ENCODE data around the gene HHAT.

Gene HHAT

GRCh38 chr1:210674151-210674550 lies 345.4 kb downstream of the HHAT start:
- no peak for DNase-seq (ENCODE audit: low read depth)
- no peak for TF ChIP-seq CTCF (IDR thresholded peaks at IDR 0.05; ENCODE audit: insufficient read depth, low read depth, low read length, missing control alignments)
- H3K4me3 ChIP-seq (ENCODE audit: low read depth, low read length), result no peak overlapping the region

DNA sequence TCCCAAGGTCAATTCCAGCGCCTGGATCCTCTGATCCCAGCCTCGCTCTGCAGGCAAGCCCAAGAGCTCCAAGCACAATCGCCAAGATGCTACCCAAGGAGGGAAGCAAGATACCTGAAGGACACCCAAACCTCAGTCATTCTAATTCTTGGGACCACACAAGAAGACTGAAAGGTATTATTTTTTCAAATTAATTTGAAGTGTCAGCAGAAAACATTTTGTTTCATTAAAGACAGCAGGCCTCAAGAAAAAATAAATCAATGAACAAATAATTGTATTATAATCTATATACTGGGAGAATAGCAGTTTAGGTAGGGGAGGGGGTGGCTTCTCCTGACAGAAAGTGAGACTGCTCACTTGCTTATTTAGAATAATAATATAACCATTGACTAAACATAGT lies 347.8 kb downstream of the HHAT start:
- TF ChIP-seq CTCF (IDR thresholded peaks at IDR 0.05; ENCODE audit: insufficient read depth, low read depth, low read length, missing control alignments), result no peak
- no peak overlapping the region for H3K4me3 ChIP-seq (ENCODE audit: low read depth, low read length)
- DNase-seq (ENCODE audit: low read depth), result no peak

GRCh38 chr1:210677533-210677932 lies 348.8 kb downstream of the HHAT start:
- H3K4me3 ChIP-seq (ENCODE audit: low read depth, low read length), result no peak overlapping the region
- TF ChIP-seq CTCF (IDR thresholded peaks at IDR 0.05; ENCODE audit: insufficient read depth, low read depth, low read length, missing control alignments), result no peak
- peak; percentile 46 for DNase-seq (ENCODE audit: low read depth)

GRCh38 chr1:210678306-210678705 lies 349.6 kb downstream of the HHAT start:
- DNase-seq (ENCODE audit: low read depth), result no peak
- no peak for TF ChIP-seq CTCF (IDR thresholded peaks at IDR 0.05; ENCODE audit: insufficient read depth, low read depth, low read length, missing control alignments)
- no peak overlapping the region for H3K4me3 ChIP-seq (ENCODE audit: low read depth, low read length)

GRCh38 chr1:210681158-210681557 lies 352.5 kb downstream of the HHAT start:
- no peak overlapping the region for H3K4me3 ChIP-seq (ENCODE audit: low read depth, low read length)
- DNase-seq (ENCODE audit: low read depth), result no peak
- no peak for TF ChIP-seq CTCF (IDR thresholded peaks at IDR 0.05; ENCODE audit: insufficient read depth, low read depth, low read length, missing control alignments)

GRCh38 chr1:210683403-210684047 lies 354.8 kb downstream of the HHAT start:
- DNase-seq (ENCODE audit: low read depth), result no peak
- no peak for TF ChIP-seq CTCF (IDR thresholded peaks at IDR 0.05; ENCODE audit: insufficient read depth, low read depth, low read length, missing control alignments)

More at GRCh38 chr1:210683403-210684047, 354.8 kb downstream of the HHAT start:
- H3K4me3 ChIP-seq (ENCODE audit: low read depth, low read length), result no peak overlapping the region

Data from GM12865 (cell line).